NCI-H69 (cell line): Measurements from ENCODE around the gene GSTM3.
"Not testable (repeated sequence)": the region's sequence is repeated elsewhere in the genome, so short reads cannot be mapped to it uniquely, and the experiment has no call there.

ENCODE experiments used
- DNase-seq: peaks from one replicate; lab custom pipeline; 2025; lab: John Stamatoyannopoulos, UW

Gene GSTM3

GRCh38 chr1:109726728-109727373, 14.0 kb downstream of the GSTM3 start:
- no peak for DNase-seq

GRCh38 chr1:109726007-109726406, 14.8 kb downstream of the GSTM3 start:
- DNase-seq: peak; percentile 1

- DNase-seq: no peak
Measured at GRCh38 chr1:109725510-109725909, 15.3 kb downstream of the GSTM3 start.

GRCh38 chr1:109724933-109725332, 15.9 kb downstream of the GSTM3 start:
- DNase-seq: no peak

GRCh38 chr1:109722908-109723691, 17.7 kb downstream of the GSTM3 start:
- DNase-seq: no peak

GRCh38 chr1:109721971-109722370, 18.9 kb downstream of the GSTM3 start:
- DNase-seq: no peak

GRCh38 chr1:109721042-109721441, 19.8 kb downstream of the GSTM3 start:
- DNase-seq: no peak

GRCh38 chr1:109719337-109719837, 21.5 kb downstream of the GSTM3 start:
- no peak for DNase-seq

- no peak for DNase-seq
Measured at GRCh38 chr1:109718495-109718894, 22.3 kb downstream of the GSTM3 start.

- DNase-seq: no peak
Measured at GRCh38 chr1:109717729-109718128, 23.1 kb downstream of the GSTM3 start.

GRCh38 chr1:109716570-109717090, 24.2 kb downstream of the GSTM3 start:
- no peak for DNase-seq

GRCh38 chr1:109716121-109716520, 24.7 kb downstream of the GSTM3 start:
- DNase-seq: no peak

- DNase-seq: no peak
Measured at GRCh38 chr1:109714661-109715372, 26.0 kb downstream of the GSTM3 start.

GRCh38 chr1:109713636-109714035, 27.2 kb downstream of the GSTM3 start:
- no peak for DNase-seq

- no peak for DNase-seq
Measured at GRCh38 chr1:109712321-109712864, 28.4 kb downstream of the GSTM3 start.

- DNase-seq: not testable (repeated sequence)
Measured at GRCh38 chr1:109711593-109712320, 29.1 kb downstream of the GSTM3 start, which contains the start of gene GSTM5. Gene GSTM5 (plus strand): TSS chr1:109712251. CDS start chr1:109712313, 62 bp downstream.

GRCh38 chr1:109709822-109710221, 31.0 kb downstream of the GSTM3 start:
- not testable (repeated sequence) for DNase-seq

GRCh38 chr1:109708949-109709348, 31.9 kb downstream of the GSTM3 start:
- DNase-seq: not testable (repeated sequence)

- no peak for DNase-seq
Measured at GRCh38 chr1:109705411-109705810, 35.4 kb downstream of the GSTM3 start.

- DNase-seq: no peak
Measured at GRCh38 chr1:109704173-109704572, 36.7 kb downstream of the GSTM3 start.

GRCh38 chr1:109702940-109703339, 37.9 kb downstream of the GSTM3 start:
- not testable (repeated sequence) for DNase-seq
